Measurements from ENCODE around the gene GRIA4.

GRIA4 gene

GRCh38 chr11:105790840-105791239 lies 181.0 kb downstream of the GRIA4 start:
- DNase-seq (ENCODE audit: low spot score), result no peak

GRCh38 chr11:105793092-105793491 lies 183.2 kb downstream of the GRIA4 start:
- DNase-seq (ENCODE audit: low spot score), result no peak

- DNase-seq (ENCODE audit: low spot score), result no peak
Measured at GRCh38 chr11:105799263-105799662, 189.4 kb downstream of the GRIA4 start.

GRCh38 chr11:105799728-105800462 lies 190.0 kb downstream of the GRIA4 start:
- DNase-seq (ENCODE audit: low spot score), result no peak

- no peak for DNase-seq (ENCODE audit: low spot score)
Measured at GRCh38 chr11:105802390-105802789, 192.5 kb downstream of the GRIA4 start.

- DNase-seq (ENCODE audit: low spot score), result no peak
Measured at GRCh38 chr11:105811242-105811641, 201.4 kb downstream of the GRIA4 start.

GRCh38 chr11:105821372-105821771 lies 211.5 kb downstream of the GRIA4 start:
- DNase-seq (ENCODE audit: low spot score), result no peak

GRCh38 chr11:105821781-105822180 lies 211.9 kb downstream of the GRIA4 start:
- no peak for DNase-seq (ENCODE audit: low spot score)

- DNase-seq (ENCODE audit: low spot score), result no peak
Measured at GRCh38 chr11:105823495-105824033, 213.7 kb downstream of the GRIA4 start.

GRCh38 chr11:105824457-105825013 lies 214.7 kb downstream of the GRIA4 start:
- no peak for DNase-seq (ENCODE audit: low spot score)

- no peak for DNase-seq (ENCODE audit: low spot score)
Measured at GRCh38 chr11:105825141-105825540, 215.3 kb downstream of the GRIA4 start.

- DNase-seq (ENCODE audit: low spot score), result no peak
Measured at GRCh38 chr11:105827906-105828305, 218.0 kb downstream of the GRIA4 start.

GRCh38 chr11:105829084-105829483 lies 219.2 kb downstream of the GRIA4 start:
- DNase-seq (ENCODE audit: low spot score), result no peak

GRCh38 chr11:105834461-105834860 lies 224.6 kb downstream of the GRIA4 start:
- DNase-seq (ENCODE audit: low spot score), result no peak

- DNase-seq (ENCODE audit: low spot score), result no peak
Measured at GRCh38 chr11:105838668-105839384, 229.0 kb downstream of the GRIA4 start.

- DNase-seq (ENCODE audit: low spot score), result no peak
Measured at GRCh38 chr11:105840391-105840790, 230.5 kb downstream of the GRIA4 start.

- DNase-seq (ENCODE audit: low spot score), result no peak
Measured at GRCh38 chr11:105852403-105852802, 242.5 kb downstream of the GRIA4 start.

GRCh38 chr11:105854269-105854668 lies 244.4 kb downstream of the GRIA4 start:
- no peak for DNase-seq (ENCODE audit: low spot score)

GRCh38 chr11:105856954-105857353 lies 247.1 kb downstream of the GRIA4 start:
- DNase-seq (ENCODE audit: low spot score), result no peak

GRCh38 chr11:105857728-105858127 lies 247.9 kb downstream of the GRIA4 start:
- DNase-seq (ENCODE audit: low spot score), result no peak

GRCh38 chr11:105858841-105859240 lies 249.0 kb downstream of the GRIA4 start:
- no peak for DNase-seq (ENCODE audit: low spot score)

- no peak for DNase-seq (ENCODE audit: low spot score)
Measured at GRCh38 chr11:105860105-105860504, 250.2 kb downstream of the GRIA4 start.

- no peak for DNase-seq (ENCODE audit: low spot score)
Measured at GRCh38 chr11:105861225-105861624, 251.4 kb downstream of the GRIA4 start.
